ENCODE data around the gene LRRC18.

GRCh38 chr10:48910548-48910947 is 29.1 kb downstream of the LRRC18 start:
- TF ChIP-seq CTCF (IDR thresholded peaks at IDR 0.05; ENCODE audit: low read length) (no peak), EZH2 (IDR thresholded peaks at IDR 0.05; ENCODE audit: borderline replicate concordance, low read length) (no peak)

All from OCI-LY1 (cell line).